NCI-H2227 treated with DMSO at 0.1 percent for 48 hours (cell line): Measurements from ENCODE around the gene ITPR1.
A peak's percentile ranks its signal among the peaks of the same experiment; 100 is the strongest.

ENCODE experiments used
- DNase-seq: peaks from one replicate; lab custom pipeline; 2025; lab: John Stamatoyannopoulos, UW

The ITPR1 gene

GRCh38 chr3:4644951-4645350, 151.8 kb downstream of the ITPR1 start:
- DNase-seq = no peak

GRCh38 chr3:4645468-4645867, 152.3 kb downstream of the ITPR1 start:
- DNase-seq = no peak

- no peak for DNase-seq
Measured at GRCh38 chr3:4647411-4647810, 154.3 kb downstream of the ITPR1 start.

GRCh38 chr3:4655145-4656045, 162.2 kb downstream of the ITPR1 start:
- no peak for DNase-seq

GRCh38 chr3:4656059-4656458, 162.9 kb downstream of the ITPR1 start:
- DNase-seq = peak; percentile 50

- DNase-seq = no peak
Measured at GRCh38 chr3:4656626-4657328, 163.6 kb downstream of the ITPR1 start.

GRCh38 chr3:4660936-4661335, 167.8 kb downstream of the ITPR1 start:
- no peak for DNase-seq

- DNase-seq = no peak
Measured at GRCh38 chr3:4664412-4664811, 171.3 kb downstream of the ITPR1 start.

GRCh38 chr3:4665197-4665596, 172.0 kb downstream of the ITPR1 start:
- DNase-seq = no peak

GRCh38 chr3:4666071-4666470, 172.9 kb downstream of the ITPR1 start:
- DNase-seq = no peak

- no peak for DNase-seq
Measured at GRCh38 chr3:4670352-4670751, 177.2 kb downstream of the ITPR1 start.

- DNase-seq = no peak
Measured at GRCh38 chr3:4672725-4673275, 179.7 kb downstream of the ITPR1 start.

- no peak for DNase-seq
Measured at GRCh38 chr3:4674216-4674615, 181.1 kb downstream of the ITPR1 start.

GRCh38 chr3:4675704-4676103, 182.6 kb downstream of the ITPR1 start:
- DNase-seq = no peak

GRCh38 chr3:4678320-4678719, 185.2 kb downstream of the ITPR1 start:
- no peak for DNase-seq

GRCh38 chr3:4680227-4680691, 187.1 kb downstream of the ITPR1 start:
- no peak for DNase-seq

- DNase-seq = no peak
Measured at GRCh38 chr3:4680871-4681300, 187.7 kb downstream of the ITPR1 start.

GRCh38 chr3:4681301-4681700, 188.2 kb downstream of the ITPR1 start:
- DNase-seq = no peak

- no peak for DNase-seq
Measured at GRCh38 chr3:4684117-4684516, 191.0 kb downstream of the ITPR1 start.

GRCh38 chr3:4684976-4685375, 191.8 kb downstream of the ITPR1 start:
- DNase-seq = no peak

- no peak for DNase-seq
Measured at GRCh38 chr3:4685673-4686345, 192.7 kb downstream of the ITPR1 start.

- no peak for DNase-seq
Measured at GRCh38 chr3:4686619-4687018, 193.5 kb downstream of the ITPR1 start.
